GM19023 (cell line): ENCODE results near the gene PTPRE.

ENCODE experiments used
- ATAC-seq: cut with Tn5 transposase; IDR thresholded peaks from one replicate; pipeline ENCODE4 v1.9.1; 2021; ENCODE audit warnings: mild to moderate bottlenecking, moderate library complexity; ENCODE audit not compliant: unreplicated experiment

PTPRE gene

GRCh38 chr10:127995939-127996338, 89.0 kb downstream of the PTPRE start:
- no peak for ATAC-seq

- ATAC-seq, result no peak
These were observed 89.7 kb downstream of the PTPRE start for GRCh38 chr10:127996586-127996985.

GRCh38 chr10:127997271-127997670, 90.4 kb downstream of the PTPRE start:
- ATAC-seq, result no peak

GRCh38 chr10:127997937-127998336, 91.0 kb downstream of the PTPRE start:
- no peak for ATAC-seq

GRCh38 chr10:127998501-127999144, 91.7 kb downstream of the PTPRE start:
- ATAC-seq, result no peak

GRCh38 chr10:127999297-128000129, 92.6 kb downstream of the PTPRE start:
- ATAC-seq, result no peak

- ATAC-seq, result no peak
These were observed 93.8 kb downstream of the PTPRE start for GRCh38 chr10:128000471-128001362.

- ATAC-seq, result no peak
These were observed 94.5 kb downstream of the PTPRE start for GRCh38 chr10:128001363-128001745.

GRCh38 chr10:128001849-128002248, 94.9 kb downstream of the PTPRE start:
- ATAC-seq, result no peak

GRCh38 chr10:128003521-128003920, 96.6 kb downstream of the PTPRE start:
- ATAC-seq, result no peak

GRCh38 chr10:128005858-128006257, 99.0 kb downstream of the PTPRE start:
- ATAC-seq, result no peak

GRCh38 chr10:128007056-128007455, 100.2 kb downstream of the PTPRE start:
- ATAC-seq, result no peak

- no peak for ATAC-seq
These were observed 101.1 kb downstream of the PTPRE start for GRCh38 chr10:128007971-128008370.

GRCh38 chr10:128008521-128009250, 101.8 kb downstream of the PTPRE start:
- ATAC-seq, result no peak

- no peak for ATAC-seq
These were observed 102.6 kb downstream of the PTPRE start for GRCh38 chr10:128009372-128010126.

- peak; percentile 96 for ATAC-seq
These were observed 104.4 kb downstream of the PTPRE start for GRCh38 chr10:128011059-128011979.

GRCh38 chr10:128013626-128014025, 106.7 kb downstream of the PTPRE start:
- ATAC-seq, result no peak

- no peak for ATAC-seq
These were observed 107.3 kb downstream of the PTPRE start for GRCh38 chr10:128014236-128014635.
